HG03520 (cell line): ENCODE results near the gene ADAMTS2.

Experiments used
- ATAC-seq: cut with Tn5 transposase; IDR thresholded peaks from one replicate; pipeline ENCODE4 v1.9.1; 2021; ENCODE audit warnings: mild to moderate bottlenecking, moderate library complexity; ENCODE audit not compliant: unreplicated experiment

ADAMTS2 gene

GRCh38 chr5:179373101-179373934 lies 28.1 kb upstream of the ADAMTS2 start:
- no peak for ATAC-seq

DNA sequence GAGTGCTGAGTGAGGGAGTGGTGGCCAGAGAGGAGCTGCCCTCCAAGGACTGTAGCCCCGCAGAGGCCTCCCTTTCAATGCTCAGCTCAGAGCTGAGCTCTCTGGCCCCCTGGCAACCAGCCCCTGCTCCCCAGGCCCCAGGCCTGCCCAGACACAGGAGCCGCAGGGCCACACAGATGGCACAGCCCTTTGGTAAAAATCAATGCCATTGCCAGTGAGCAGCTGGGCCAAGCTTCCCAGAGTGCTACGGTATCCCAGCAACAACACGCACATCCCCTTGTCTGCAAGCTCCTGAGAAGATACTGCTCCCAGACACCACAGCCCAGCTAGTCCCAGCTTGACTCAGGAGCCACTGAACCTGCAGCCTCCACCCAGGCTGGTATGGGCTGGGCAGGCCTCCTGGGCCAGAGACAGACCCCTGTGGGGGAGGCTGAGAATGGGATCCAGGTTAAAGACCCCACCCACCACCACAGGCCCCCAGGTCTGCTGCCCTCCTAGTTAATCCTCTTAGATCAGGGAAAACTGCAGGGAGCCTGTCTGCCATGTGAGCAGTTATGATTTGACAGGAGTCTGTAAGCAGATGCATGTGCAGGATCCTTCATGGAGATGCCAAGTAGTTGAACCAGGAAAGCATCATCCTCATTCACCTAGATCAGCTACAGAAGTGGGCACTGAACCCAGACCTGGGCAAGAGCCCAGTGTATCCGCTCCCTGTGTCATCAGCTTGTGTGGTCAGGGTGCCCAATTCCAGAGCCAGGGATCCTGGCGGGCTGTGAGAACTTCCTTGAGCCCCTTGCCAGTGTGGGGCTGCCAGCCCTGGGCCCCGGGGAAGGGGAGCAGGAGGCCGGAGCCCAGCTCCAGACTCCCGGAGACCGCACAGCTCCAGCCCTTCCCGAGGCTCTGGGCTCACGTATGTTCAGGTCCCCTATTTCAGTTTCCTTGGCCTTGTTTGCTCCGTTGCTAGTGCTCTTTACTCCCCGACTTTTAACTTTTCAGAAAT lies 26.7 kb upstream of the ADAMTS2 start:
- ATAC-seq, result no peak

- no peak for ATAC-seq
These were observed 25.9 kb upstream of the ADAMTS2 start for GRCh38 chr5:179371121-179371510.

DNA sequence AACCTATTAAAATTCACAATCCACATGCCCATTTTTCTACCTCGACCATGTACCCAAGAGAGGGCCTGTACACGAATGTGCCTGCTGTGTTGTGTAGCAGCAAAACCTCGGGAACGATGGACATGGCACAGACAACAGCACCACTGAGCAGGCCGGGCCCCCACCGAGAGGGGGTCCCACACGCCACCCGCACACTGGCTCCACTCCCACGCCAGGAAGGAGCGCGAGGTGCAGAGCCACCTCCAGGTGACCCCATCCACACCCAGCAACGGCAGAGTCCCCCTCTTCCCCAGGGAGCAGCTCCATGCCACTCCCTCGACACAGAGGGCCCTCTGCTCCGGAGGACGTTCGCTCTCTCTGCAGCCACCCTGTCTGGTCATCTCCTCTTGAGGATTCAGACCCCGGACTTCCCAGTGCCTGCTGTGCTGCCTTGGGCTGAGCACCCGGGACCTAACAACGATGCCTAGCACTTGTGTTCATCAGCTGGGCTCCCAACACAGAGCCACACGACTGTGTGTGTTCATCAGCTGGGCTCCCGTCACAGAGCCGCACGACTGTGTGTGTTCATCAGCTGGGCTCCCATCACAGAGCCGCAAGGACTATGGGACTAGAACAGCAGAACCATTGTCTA lies 25.3 kb upstream of the ADAMTS2 start:
- no peak for ATAC-seq

- ATAC-seq, result no peak
These were observed 24.2 kb upstream of the ADAMTS2 start for GRCh38 chr5:179369530-179369884.

DNA sequence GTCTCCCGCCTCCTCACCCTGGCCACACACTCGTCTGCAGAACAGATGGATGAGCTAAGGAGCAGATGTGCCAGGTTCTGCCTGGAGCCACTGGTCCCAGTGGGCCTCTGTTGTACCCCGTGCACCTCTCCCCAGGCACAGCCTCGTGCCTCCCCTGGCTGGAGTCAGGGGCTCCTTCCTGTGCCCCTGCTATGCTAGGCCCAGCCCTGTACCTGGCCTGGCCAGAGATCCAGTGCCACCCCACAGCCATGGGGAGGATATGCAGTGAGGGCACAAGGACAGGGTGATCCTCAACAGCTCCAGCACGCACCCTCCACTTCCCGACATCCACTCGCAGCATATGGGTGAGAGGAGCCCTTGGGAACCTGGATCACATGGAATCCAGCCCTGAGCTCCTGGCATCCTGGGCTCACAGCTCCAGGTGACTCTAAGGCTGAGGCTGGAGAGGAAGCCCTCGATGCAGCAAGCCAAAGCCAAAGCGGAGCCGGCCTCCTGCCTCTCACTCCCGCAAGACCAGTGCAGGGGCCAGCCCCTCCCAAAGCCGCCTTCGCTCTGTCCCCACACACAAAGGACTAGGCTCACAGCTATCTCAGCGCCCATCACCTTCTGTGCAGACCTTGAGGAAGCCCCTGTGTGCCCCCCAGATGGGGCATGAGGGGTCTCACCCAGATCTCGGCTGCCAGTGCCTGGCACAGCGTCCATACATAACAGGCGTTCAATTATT lies 23.7 kb upstream of the ADAMTS2 start:
- ATAC-seq, result no peak

- ATAC-seq, result no peak
These were observed 23.0 kb upstream of the ADAMTS2 start for GRCh38 chr5:179368126-179368805.

- ATAC-seq, result no peak
These were observed 22.2 kb upstream of the ADAMTS2 start for GRCh38 chr5:179367491-179367890.

- ATAC-seq, result no peak
These were observed 17.1 kb upstream of the ADAMTS2 start for GRCh38 chr5:179362355-179362754.

- no peak for ATAC-seq
These were observed 15.9 kb upstream of the ADAMTS2 start for GRCh38 chr5:179361037-179361603.

- ATAC-seq, result no peak
These were observed 11.8 kb upstream of the ADAMTS2 start for GRCh38 chr5:179357031-179357430.

GRCh38 chr5:179355976-179356974 lies 11.0 kb upstream of the ADAMTS2 start:
- no peak for ATAC-seq

DNA sequence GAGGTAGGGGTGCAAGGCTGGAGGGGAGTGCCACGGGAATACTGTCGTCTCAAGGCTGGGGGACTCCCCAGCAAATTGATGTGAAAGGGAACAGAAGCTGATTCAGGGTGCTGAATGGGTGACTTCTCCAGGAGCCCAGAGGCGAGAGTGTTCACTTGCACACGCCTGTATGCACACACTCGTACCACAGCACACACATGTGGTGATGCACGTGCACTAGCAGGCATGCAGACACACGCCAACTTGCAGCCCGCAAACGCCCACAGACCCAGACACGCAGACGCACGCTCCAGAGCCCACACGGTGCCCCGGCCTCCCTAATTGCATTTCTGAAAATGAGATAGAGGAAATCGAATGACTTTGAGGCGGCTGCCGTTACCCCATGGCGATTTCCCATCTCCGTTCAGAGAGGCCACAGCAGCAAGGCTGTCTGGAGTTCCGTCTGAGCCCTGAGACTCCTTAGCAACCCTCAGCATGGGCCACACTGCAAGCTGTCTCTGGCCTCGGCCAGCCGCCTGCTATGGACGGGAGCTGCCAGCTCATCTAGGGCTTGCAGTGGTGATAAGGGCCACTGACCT lies 9.1 kb upstream of the ADAMTS2 start:
- no peak for ATAC-seq

DNA sequence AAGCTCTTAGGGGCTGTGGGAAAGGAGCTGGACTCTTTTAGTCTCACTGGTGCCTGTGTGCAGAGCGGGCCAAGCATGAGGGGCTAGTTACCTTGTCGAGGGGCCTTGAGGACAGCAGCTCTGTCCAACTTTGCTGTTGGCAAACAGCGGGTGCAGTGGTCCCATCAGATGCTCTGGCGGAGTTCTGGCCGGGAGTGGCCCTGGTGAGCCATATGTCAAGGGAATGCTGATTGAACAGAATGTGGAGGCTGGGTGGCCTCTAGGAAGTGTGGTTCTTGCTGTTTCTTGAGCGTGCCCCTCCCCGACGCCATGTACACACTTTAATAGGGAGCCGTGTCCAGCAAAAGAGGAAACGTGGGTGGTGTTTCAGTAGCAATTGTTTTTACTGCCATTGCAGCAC lies 3.6 kb upstream of the ADAMTS2 start:
- no peak for ATAC-seq

DNA sequence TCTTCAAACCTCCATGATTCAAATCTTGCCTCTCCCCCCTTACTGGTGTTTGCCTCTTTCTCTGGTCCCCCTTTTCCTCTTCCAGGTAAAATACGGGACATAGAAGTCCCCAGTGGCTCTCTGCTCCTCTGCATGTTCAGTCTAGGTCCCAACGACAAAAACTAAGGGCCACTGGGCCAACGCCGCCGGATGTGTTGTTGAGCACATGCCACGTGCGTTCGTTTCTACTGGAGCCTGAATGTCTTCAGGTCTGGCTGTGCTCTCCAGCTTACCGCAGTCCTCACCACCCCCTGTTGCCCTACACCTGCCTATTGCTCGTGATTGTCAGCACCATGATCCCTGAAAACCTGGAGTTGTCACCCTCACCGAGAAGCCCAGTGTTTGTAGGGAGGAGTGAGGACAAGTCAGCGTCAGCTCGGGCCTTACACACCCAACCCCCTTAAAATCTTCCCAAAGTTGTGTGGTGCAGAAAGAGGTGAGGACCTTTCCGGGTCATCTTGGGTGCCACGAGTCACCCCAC lies 2.8 kb upstream of the ADAMTS2 start:
- no peak for ATAC-seq

- ATAC-seq, result no peak
These were observed 2.3 kb upstream of the ADAMTS2 start for GRCh38 chr5:179347581-179347980.

- ATAC-seq, result no peak
These were observed 1.6 kb upstream of the ADAMTS2 start for GRCh38 chr5:179346875-179347274.

DNA sequence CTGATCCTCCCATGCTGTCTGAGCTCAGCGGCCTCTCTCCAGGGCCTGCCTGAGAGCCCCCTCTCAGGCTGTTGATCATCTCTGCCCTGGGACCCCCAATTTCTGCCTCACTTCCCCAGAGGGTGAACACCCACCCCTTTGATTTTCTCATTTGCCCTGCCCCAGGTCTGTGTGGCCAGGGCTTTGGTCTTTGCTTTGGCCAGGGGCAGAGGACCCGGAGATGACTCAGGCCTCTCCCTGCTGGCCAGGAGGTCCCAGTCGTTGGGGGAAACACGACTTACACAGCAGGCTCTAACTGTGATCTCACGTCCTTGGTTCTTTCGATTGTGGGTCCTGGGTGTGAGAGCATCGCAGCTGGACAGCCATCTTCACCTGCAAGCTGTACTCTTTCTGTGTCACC lies 1.1 kb upstream of the ADAMTS2 start:
- no peak for ATAC-seq
